Brain microvascular endothelial cell (primary cell): ENCODE data around the gene ARHGEF4.
A peak's percentile ranks its signal among the peaks of the same experiment; 100 is the strongest.

Source experiments
- DNase-seq: peaks from one replicate; pipeline ENCODE4 v3.0.0-alpha.2; 2020
- H3K27ac ChIP-seq: fragments of 250-450 bp; sonication (Bioruptor Pico); 2 replicates; pipeline ENCODE4 v1.5.1; 2020; ENCODE audit warnings: mild to moderate bottlenecking, moderate library complexity
- H3K27me3 ChIP-seq: fragments of 250-450 bp; sonication (Bioruptor Pico); replicated peaks from 2 replicates; pipeline ENCODE4 v1.5.1; 2020; ENCODE audit warnings: mild to moderate bottlenecking
- H3K36me3 ChIP-seq: fragments of 250-450 bp; sonication (Bioruptor Pico); replicated peaks from 2 replicates; pipeline ENCODE4 v1.5.1; 2020; ENCODE audit warnings: mild to moderate bottlenecking
- H3K4me3 ChIP-seq: 2 replicates; pipeline ENCODE4 v1.5.1; 2011; ENCODE audit warnings: low read depth, mild to moderate bottlenecking, control low read depth, low read length, moderate library complexity
- CTCF ChIP-seq: IDR thresholded peaks from 2 replicates; pipeline ENCODE4 v1.5.1; 2011; ENCODE audit warnings: low read depth, mild to moderate bottlenecking, moderate library complexity, low read length, control low read depth, inconsistent platforms; ENCODE audit errors: missing control alignments
- in situ Hi-C: cut with HindIII; loops from 2 replicates; pipeline ENCODE4 v1.10.0; 2017; ENCODE audit warnings: low sequenced_read_pairs, low pct_ligation_motif_present

The ARHGEF4 gene

GRCh38 chr2:130795431-130795830, 41.3 kb upstream of the ARHGEF4 start:
- DNase-seq, result peak; percentile 7
- TF ChIP-seq CTCF, result no peak
- in situ Hi-C loops, result no loop called here
- Histone ChIP-seq H3K27ac (no peak overlapping the region), H3K36me3 (no peaks in the 10 kb centered on the region), H3K27me3 (no peaks in the 10 kb centered on the region), H3K4me3 (no peak overlapping the region)

- no peak for DNase-seq
- Histone ChIP-seq H3K27ac (no peak overlapping the region), H3K4me3 (no peak overlapping the region), H3K36me3 (no peaks in the 10 kb centered on the region), H3K27me3 (no peaks in the 10 kb centered on the region)
- no peak for TF ChIP-seq CTCF
- in situ Hi-C loops, result no loop called here
Measured at GRCh38 chr2:130796290-130796689, 40.4 kb upstream of the ARHGEF4 start.

- H3K27me3 ChIP-seq, result no peaks in the 10 kb centered on the region
- in situ Hi-C loops, result no loop called here
- peak; percentile 74 for DNase-seq
- peak; percentile 85 for TF ChIP-seq CTCF
- peak overlapping the region; percentile 33 for H3K27ac ChIP-seq
- peak overlapping the region; percentile 70 for H3K4me3 ChIP-seq
- no peaks in the 10 kb centered on the region for H3K36me3 ChIP-seq
Measured at GRCh38 chr2:130797493-130798435, 39.0 kb upstream of the ARHGEF4 start.

- TF ChIP-seq CTCF, result no peak
- DNase-seq, result no peak
- in situ Hi-C loops, result no loop called here
- H3K27me3 ChIP-seq, result no peaks in the 10 kb centered on the region
- no peaks in the 10 kb centered on the region for H3K36me3 ChIP-seq
- peak overlapping the region; percentile 70 for H3K4me3 ChIP-seq
- H3K27ac ChIP-seq, result no peak overlapping the region
Measured at GRCh38 chr2:130798472-130799218, 38.1 kb upstream of the ARHGEF4 start.

- no peak overlapping the region for H3K27ac ChIP-seq
- H3K27me3 ChIP-seq, result no peaks in the 10 kb centered on the region
- TF ChIP-seq CTCF, result no peak
- no peak for DNase-seq
- H3K4me3 ChIP-seq, result no peak overlapping the region
- H3K36me3 ChIP-seq, result no peaks in the 10 kb centered on the region
- in situ Hi-C loops, result no loop called here
Measured at GRCh38 chr2:130799295-130799694, 37.4 kb upstream of the ARHGEF4 start.
